ENCODE results near the gene SCT.
A peak's percentile ranks its signal among the peaks of the same experiment; 100 is the strongest.

SCT gene

GRCh38 chr11:624705-625635 lies 2.0 kb downstream of the SCT start, which contains the start of gene CDHR5:
CDHR5 (minus strand) TSS chr11:624955; CDS start chr11:624902, 53 bp downstream.
- H3K27ac ChIP-seq, result no peak within 1 kb of the TSS
- TF ChIP-seq CTCF (IDR thresholded peaks at IDR 0.05), result no peak
- TF ChIP-seq ZFX (IDR thresholded peaks at IDR 0.05; ENCODE audit: borderline replicate concordance), result no peak

GRCh38 chr11:623999-624704 lies 2.8 kb downstream of the SCT start:
- no peak for TF ChIP-seq ZFX (IDR thresholded peaks at IDR 0.05; ENCODE audit: borderline replicate concordance)
- H3K27ac ChIP-seq, result no peak overlapping the region

DNA sequence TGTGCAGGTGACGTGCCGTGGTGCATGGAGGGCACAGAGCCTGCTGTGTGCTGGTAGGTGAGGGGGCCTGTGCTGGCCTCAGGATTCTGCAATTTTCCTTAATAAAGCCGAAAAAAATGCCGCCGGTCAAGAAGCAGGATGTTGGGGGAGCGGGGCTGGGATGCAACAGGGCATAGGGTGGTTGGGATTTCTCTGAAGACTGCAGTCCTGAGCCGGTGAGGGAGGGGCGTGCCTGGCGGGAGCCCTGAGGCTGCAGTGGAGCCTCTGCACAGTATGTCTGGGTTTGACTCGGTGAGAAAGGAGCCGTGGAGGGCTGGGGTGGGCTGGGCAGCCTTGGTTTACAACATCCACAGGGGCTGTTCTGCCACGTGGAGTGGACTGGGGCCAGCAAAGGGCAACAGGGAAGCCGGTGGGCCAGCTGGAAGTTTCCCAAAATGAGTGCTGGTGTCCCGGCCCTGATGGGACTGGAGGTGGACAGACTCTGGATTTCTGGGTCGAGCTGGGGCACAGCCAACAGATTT lies 3.6 kb downstream of the SCT start:
- no peak for TF ChIP-seq ZFX (IDR thresholded peaks at IDR 0.05; ENCODE audit: borderline replicate concordance)
- no peak for TF ChIP-seq CTCF (IDR thresholded peaks at IDR 0.05)
- 0 out of 2 replicates have a peak overlapping the region, but pooled peaks have one; percentile 15 for H3K27ac ChIP-seq

- TF ChIP-seq CTCF (IDR thresholded peaks at IDR 0.05), result no peak
- no peak overlapping the region for H3K27ac ChIP-seq
These were observed 5.1 kb downstream of the SCT start for GRCh38 chr11:621838-622237.

DNA sequence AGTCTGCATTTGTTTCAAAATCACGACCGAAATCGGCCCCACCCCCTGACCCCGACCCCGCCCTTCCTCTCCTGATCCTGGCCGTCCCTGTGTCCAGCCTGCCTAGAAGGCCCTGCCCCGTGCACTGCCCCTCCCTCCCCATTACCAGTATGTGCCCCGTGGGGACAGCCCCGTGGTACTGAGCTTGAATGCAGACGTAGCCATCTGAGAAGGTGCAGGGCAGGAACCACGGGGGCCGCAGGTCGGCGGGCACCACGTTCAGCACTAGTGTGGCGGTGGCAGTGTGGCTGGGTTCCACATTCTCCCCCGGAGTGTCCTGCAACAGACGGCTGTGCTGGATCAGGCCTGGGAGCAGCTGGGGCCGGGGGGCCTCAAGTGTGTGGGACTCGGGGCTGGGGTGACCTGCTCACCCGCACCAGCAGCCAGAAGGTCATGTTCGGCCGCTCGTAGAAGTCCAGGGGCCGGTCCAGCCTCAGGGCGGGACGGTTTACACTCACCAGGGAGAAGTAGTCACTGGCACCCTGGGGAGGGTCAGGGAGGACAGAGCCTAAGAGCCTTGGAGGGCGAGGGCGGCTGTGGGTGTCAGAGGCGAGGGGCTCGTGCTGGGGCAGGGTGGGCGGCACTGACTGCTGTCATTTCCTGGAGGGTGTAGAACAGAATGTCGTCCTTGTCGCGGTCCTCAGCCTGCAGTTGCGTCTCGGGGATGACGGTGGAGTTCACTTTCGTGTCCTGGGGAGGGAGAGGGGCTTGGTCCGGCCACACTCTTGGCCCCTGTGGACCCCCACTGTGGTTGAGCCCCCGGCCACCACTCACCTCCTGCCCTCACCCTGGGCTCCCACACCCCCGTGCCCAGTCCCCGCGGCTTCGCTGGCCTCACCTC lies 5.8 kb downstream of the SCT start:
- no peak overlapping the region for H3K27ac ChIP-seq
- TF ChIP-seq CTCF (IDR thresholded peaks at IDR 0.05), result no peak
- no peak for TF ChIP-seq ZFX (IDR thresholded peaks at IDR 0.05; ENCODE audit: borderline replicate concordance)

DNA sequence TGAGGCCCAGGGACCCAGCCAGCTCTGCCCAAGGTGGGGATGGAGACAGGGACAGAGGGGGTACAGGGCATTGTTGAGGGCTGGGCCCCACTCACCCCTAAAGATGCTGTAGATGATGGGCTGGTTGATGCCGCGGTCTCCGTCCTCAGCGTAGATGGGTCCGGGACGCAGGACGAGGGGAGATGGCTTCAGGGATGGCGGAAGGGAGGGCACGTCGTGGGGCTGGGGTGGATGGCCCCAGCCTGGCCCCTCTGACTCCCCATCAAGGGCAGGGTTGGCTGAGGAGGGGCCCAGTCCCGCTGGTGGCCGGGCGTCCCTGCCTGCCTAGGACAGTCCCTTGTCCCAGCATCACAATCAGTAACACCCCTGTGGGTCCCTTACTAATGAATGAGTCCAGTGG lies 6.8 kb downstream of the SCT start:
- TF ChIP-seq CTCF (IDR thresholded peaks at IDR 0.05), result no peak
- TF ChIP-seq ZFX (IDR thresholded peaks at IDR 0.05; ENCODE audit: borderline replicate concordance), result no peak
- no peak overlapping the region for H3K27ac ChIP-seq

DNA sequence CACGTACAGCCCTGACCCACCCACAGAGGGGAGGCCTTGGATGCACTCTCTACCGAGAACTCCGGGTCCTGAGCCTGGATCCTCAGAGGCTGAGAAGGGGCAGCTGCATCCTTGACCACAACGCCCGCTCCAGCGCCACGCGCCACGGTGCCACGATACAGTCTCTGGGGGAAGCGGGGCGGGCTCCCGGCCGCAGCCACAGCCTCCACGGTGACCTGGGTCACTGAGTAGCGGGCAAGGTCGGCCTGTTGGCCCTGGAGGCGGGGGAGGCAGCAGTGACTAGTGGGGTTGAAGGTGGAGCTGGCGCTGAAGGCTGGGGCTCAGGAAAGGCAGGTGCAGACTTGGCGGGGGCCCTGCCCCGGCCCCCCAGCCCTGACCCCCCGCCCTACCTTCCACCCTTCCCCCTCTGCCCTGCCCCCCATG lies 7.3 kb downstream of the SCT start:
- no peak overlapping the region for H3K27ac ChIP-seq
- no peak for TF ChIP-seq ZFX (IDR thresholded peaks at IDR 0.05; ENCODE audit: borderline replicate concordance)
- TF ChIP-seq CTCF (IDR thresholded peaks at IDR 0.05), result no peak
